PC-3 (cell line): ENCODE data around the gene ST6GALNAC3. TPM values are rescaled to one million over a fixed set of nuclear protein-coding genes. Genes with fewer than 3 reads are reported as not detected.

Source experiments
- ATAC-seq: fragments of 200-7000 bp; cut with Tn5 transposase; 2 replicates; pipeline ENCODE4 v1.9.1; 2020; ENCODE audit warnings: mild to moderate bottlenecking, moderate library complexity
- BruUV-seq: library from RNA; stranded (reverse); fragments of 400-500 nt; replicated peaks from 2 replicates; lab custom pipeline; 2021; lab: Mats Ljungman, UMichigan
- CTCF ChIA-PET: fragments of 300-600 bp; sonication (Branson Sonifier 250); formaldehyde crosslinking; loops from one replicate; lab custom pipeline; 2022; ENCODE audit warnings: antibody characterized with exemption; lab: Charles Lee
- POLR2A ChIA-PET: fragments of 300-600 bp; sonication (Branson Sonifier 250); formaldehyde crosslinking; loops from one replicate; lab custom pipeline; 2022; ENCODE audit warnings: antibody characterized with exemption; ENCODE audit not compliant: unreplicated experiment; lab: Charles Lee
- DNase-seq: peaks from one replicate; pipeline ENCODE4 v3.0.0-alpha.2; 2015
- H2AFZ ChIP-seq: fragments of 300-600 bp; sonication (generic); 2 replicates; pipeline ENCODE4 v1.6.0; 2016; ENCODE audit warnings: antibody characterized with exemption, low read length
- H3F3A ChIP-seq: fragments of 300-600 bp; sonication (generic); one replicate; pipeline ENCODE4 v1.6.0; 2017; ENCODE audit warnings: antibody characterized with exemption, low read length, control low read depth, mild to moderate bottlenecking; ENCODE audit not compliant: unreplicated experiment
- H3K27ac ChIP-seq: fragments of 300-600 bp; sonication (generic); 2 replicates; pipeline ENCODE4 v1.5.1; 2016; ENCODE audit warnings: mild to moderate bottlenecking, low read length
- H3K27me3 ChIP-seq: fragments of 300-600 bp; sonication (generic); 2 replicates; pipeline ENCODE4 v1.6.1; 2016; ENCODE audit warnings: low read length, mixed read lengths
- H3K36me3 ChIP-seq: fragments of 300-600 bp; sonication (generic); 2 replicates; pipeline ENCODE4 v1.6.1; 2016; ENCODE audit warnings: low read depth, mixed run types, low read length, mixed read lengths
- H3K4me1 ChIP-seq: fragments of 300-600 bp; sonication (generic); 2 replicates; pipeline ENCODE4 v1.5.1; 2016; ENCODE audit warnings: low read length; ENCODE audit not compliant: insufficient read depth
- H3K4me2 ChIP-seq: fragments of 300-600 bp; sonication (generic); 2 replicates; pipeline ENCODE4 v1.6.0; 2016; ENCODE audit warnings: low read length
- H3K4me3 ChIP-seq: fragments of 300-600 bp; sonication (generic); 2 replicates; pipeline ENCODE4 v1.5.1; 2016; ENCODE audit warnings: mild to moderate bottlenecking, low read length, mixed read lengths
- H3K79me2 ChIP-seq: fragments of 300-600 bp; sonication (generic); 2 replicates; pipeline ENCODE4 v1.6.1; 2017; ENCODE audit warnings: low read length, mixed read lengths
- H3K9ac ChIP-seq: fragments of 300-600 bp; sonication (generic); 2 replicates; pipeline ENCODE4 v1.6.0; 2016; ENCODE audit warnings: mild to moderate bottlenecking, low read length
- H3K9me2 ChIP-seq: fragments of 300-600 bp; sonication (generic); replicated peaks from 2 replicates; pipeline ENCODE4 v1.6.1; 2016; ENCODE audit warnings: mixed run types, low read length, mixed read lengths
- H3K9me3 ChIP-seq: fragments of 300-600 bp; sonication (generic); 2 replicates; pipeline ENCODE4 v1.6.1; 2016; ENCODE audit warnings: low read length, mixed read lengths
- H4K20me1 ChIP-seq: fragments of 300-600 bp; sonication (generic); 2 replicates; pipeline ENCODE4 v1.6.1; 2016; ENCODE audit warnings: low read length, mixed read lengths
- EZH2 ChIP-seq: fragments of 300-600 bp; sonication (generic); IDR thresholded peaks from one replicate; pipeline ENCODE4 v1.6.1; 2017; ENCODE audit warnings: antibody characterized with exemption, mild to moderate bottlenecking, low read length; ENCODE audit not compliant: unreplicated experiment
- EZH2phosphoT487 ChIP-seq: fragments of 300-600 bp; sonication (generic); IDR thresholded peaks from 2 replicates; pipeline ENCODE4 v1.6.1; 2018; ENCODE audit warnings: mild to moderate bottlenecking, antibody characterized with exemption, low read length, borderline replicate concordance
- intact Hi-C: fragments of 100-400 bp; cut with micrococcal nuclease; formaldehyde crosslinking; loops from 2 replicates; pipeline ENCODE4 v1.9.0; 2023
- total RNA-seq: library from RNA; depleted of rRNA; stranded (reverse); fragments of >200 nt; gene quantifications from 2 replicates; pipeline ENCODE4 v1.2.3, GENCODE V29; 2014
- TF ChIP-seq, protein P1 (sequence below): fragments of 300-600 bp; sonication (generic); conservative IDR thresholded peaks from 2 replicates; pipeline ENCODE4 v1.5.1; 2017; ENCODE audit warnings: antibody characterized with exemption, low read depth, mild to moderate bottlenecking, low read length

ST6GALNAC3 gene
- total RNA-seq, 1 experiment from 2014 or later, result not detected

GRCh38 chr1:76679534-76680152, 605.1 kb downstream of the ST6GALNAC3 start:
- CTCF ChIA-PET, result no interaction called here

GRCh38 chr1:76680651-76681050, 606.1 kb downstream of the ST6GALNAC3 start:
- POLR2A ChIA-PET, result no interaction called here
- ATAC-seq, result no peak
- H2AFZ ChIP-seq, result no peak overlapping the region

More at GRCh38 chr1:76679534-76680152, 605.1 kb downstream of the ST6GALNAC3 start:
- H4K20me1 ChIP-seq, result no peaks in the 10 kb centered on the region
- H3K4me3 ChIP-seq, result no peak overlapping the region
- no peak for TF ChIP-seq EZH2phosphoT487
- TF ChIP-seq, protein P1, sequence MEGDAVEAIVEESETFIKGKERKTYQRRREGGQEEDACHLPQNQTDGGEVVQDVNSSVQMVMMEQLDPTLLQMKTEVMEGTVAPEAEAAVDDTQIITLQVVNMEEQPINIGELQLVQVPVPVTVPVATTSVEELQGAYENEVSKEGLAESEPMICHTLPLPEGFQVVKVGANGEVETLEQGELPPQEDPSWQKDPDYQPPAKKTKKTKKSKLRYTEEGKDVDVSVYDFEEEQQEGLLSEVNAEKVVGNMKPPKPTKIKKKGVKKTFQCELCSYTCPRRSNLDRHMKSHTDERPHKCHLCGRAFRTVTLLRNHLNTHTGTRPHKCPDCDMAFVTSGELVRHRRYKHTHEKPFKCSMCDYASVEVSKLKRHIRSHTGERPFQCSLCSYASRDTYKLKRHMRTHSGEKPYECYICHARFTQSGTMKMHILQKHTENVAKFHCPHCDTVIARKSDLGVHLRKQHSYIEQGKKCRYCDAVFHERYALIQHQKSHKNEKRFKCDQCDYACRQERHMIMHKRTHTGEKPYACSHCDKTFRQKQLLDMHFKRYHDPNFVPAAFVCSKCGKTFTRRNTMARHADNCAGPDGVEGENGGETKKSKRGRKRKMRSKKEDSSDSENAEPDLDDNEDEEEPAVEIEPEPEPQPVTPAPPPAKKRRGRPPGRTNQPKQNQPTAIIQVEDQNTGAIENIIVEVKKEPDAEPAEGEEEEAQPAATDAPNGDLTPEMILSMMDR, result no peak
- TF ChIP-seq EZH2, result no peak
- no peaks in the 10 kb centered on the region for H3K4me1 ChIP-seq
- no peaks in the 10 kb centered on the region for H3F3A ChIP-seq
- H3K79me2 ChIP-seq, result no peaks in the 10 kb centered on the region
- no peak overlapping the region for H2AFZ ChIP-seq
- no peak overlapping the region for H3K27ac ChIP-seq
- POLR2A ChIA-PET, result no interaction called here
- no peak overlapping the region for H3K4me2 ChIP-seq
- intact Hi-C loops, result no loop called here
- 0 out of 2 replicates have a peak, but pooled peaks cover 7% of the 10 kb centered on the region for H3K27me3 ChIP-seq
- H3K9me3 ChIP-seq, result no peaks in the 10 kb centered on the region
- no TSS peak for BruUV-seq
- DNase-seq (no peak), ATAC-seq (no peak)
- no peaks in the 10 kb centered on the region for H3K36me3 ChIP-seq
- no peak overlapping the region for H3K9ac ChIP-seq
- no peaks in the 10 kb centered on the region for H3K9me2 ChIP-seq

GRCh38 chr1:76682138-76682537, 607.6 kb downstream of the ST6GALNAC3 start:
- H3F3A ChIP-seq, result no peaks in the 10 kb centered on the region
- H3K36me3 ChIP-seq, result no peaks in the 10 kb centered on the region
- H3K79me2 ChIP-seq, result no peaks in the 10 kb centered on the region
- H4K20me1 ChIP-seq, result no peaks in the 10 kb centered on the region
- H3K4me3 ChIP-seq, result no peak overlapping the region
- H2AFZ ChIP-seq, result no peak overlapping the region
- H3K9ac ChIP-seq, result no peak overlapping the region
- H3K4me2 ChIP-seq, result no peak overlapping the region
- ChIA-PET CTCF (no interaction called here), POLR2A (no interaction called here)
- H3K9me2 ChIP-seq, result no peaks in the 10 kb centered on the region
- ATAC-seq, result no peak
- no peaks in the 10 kb centered on the region for H3K9me3 ChIP-seq
- TF ChIP-seq, protein P1, result no peak
- no peak for TF ChIP-seq EZH2phosphoT487
- TF ChIP-seq EZH2, result no peak
- BruUV-seq, result no TSS peak
- H3K27me3 ChIP-seq, result no peaks in the 10 kb centered on the region
- no peak overlapping the region for H3K27ac ChIP-seq
- intact Hi-C loops, result no loop called here
- DNase-seq, result no peak
- no peaks in the 10 kb centered on the region for H3K4me1 ChIP-seq

More at GRCh38 chr1:76680651-76681050, 606.1 kb downstream of the ST6GALNAC3 start:
- DNase-seq, result no peak
- intact Hi-C loops, result no loop called here
- H3K27ac ChIP-seq, result no peak overlapping the region
- no peaks in the 10 kb centered on the region for H3K79me2 ChIP-seq
- H3K4me1 ChIP-seq, result no peaks in the 10 kb centered on the region
- no peak overlapping the region for H3K9ac ChIP-seq
- H3K9me2 ChIP-seq, result no peaks in the 10 kb centered on the region
- no peak overlapping the region for H3K4me2 ChIP-seq
- no peak overlapping the region for H3K4me3 ChIP-seq
- CTCF ChIA-PET, result no interaction called here
- H3F3A ChIP-seq, result no peaks in the 10 kb centered on the region
- H3K27me3 ChIP-seq, result 0 out of 2 replicates have a peak, but pooled peaks cover 3% of the 10 kb centered on the region
- TF ChIP-seq EZH2phosphoT487 (no peak), EZH2 (no peak)
- TF ChIP-seq, protein P1, result no peak
- no peaks in the 10 kb centered on the region for H3K36me3 ChIP-seq
- H3K9me3 ChIP-seq, result no peaks in the 10 kb centered on the region
- H4K20me1 ChIP-seq, result no peaks in the 10 kb centered on the region
- no TSS peak for BruUV-seq
